ENCODE results near the gene CAMK1D. TPM values are rescaled to one million over a fixed set of nuclear protein-coding genes. Genes with fewer than 3 reads are reported as not detected.

Gene CAMK1D
- total RNA-seq, 1 donor from 2014 or later, result 22.5 TPM

DNA sequence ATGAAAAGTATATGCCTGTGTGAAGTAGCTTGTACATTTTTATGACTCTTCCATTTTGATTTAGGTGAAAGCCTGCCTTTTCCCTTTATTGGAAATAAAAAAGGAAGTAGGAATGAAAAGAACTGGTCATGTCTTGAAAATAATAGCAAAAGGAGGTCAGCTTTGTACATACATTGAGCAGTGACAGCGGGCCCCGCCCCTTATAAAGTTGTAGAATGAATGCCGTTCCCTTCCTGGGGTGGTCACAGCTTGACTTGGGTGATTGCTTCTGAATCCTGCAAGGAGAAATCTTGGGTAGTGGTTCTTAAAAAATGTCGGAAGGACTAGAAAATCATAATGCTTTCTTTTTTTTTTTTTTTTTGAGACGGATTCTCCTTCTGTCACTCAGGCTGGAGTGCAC is 31.7 kb downstream of the CAMK1D start:
- Histone ChIP-seq H3K27me3 (ENCODE audit: low read depth) (no peaks in the 10 kb centered on the region), H3K4me1 (no peaks in the 10 kb centered on the region), H3K4me3 (no peak overlapping the region), H3K36me3 (no peaks in the 10 kb centered on the region), H3K27ac (no peak overlapping the region), H3K9me3 (peaks cover 7% of the 10 kb centered on the region)
- ATAC-seq (no peak), DNase-seq (no peak)
- TF ChIP-seq, protein P1, sequence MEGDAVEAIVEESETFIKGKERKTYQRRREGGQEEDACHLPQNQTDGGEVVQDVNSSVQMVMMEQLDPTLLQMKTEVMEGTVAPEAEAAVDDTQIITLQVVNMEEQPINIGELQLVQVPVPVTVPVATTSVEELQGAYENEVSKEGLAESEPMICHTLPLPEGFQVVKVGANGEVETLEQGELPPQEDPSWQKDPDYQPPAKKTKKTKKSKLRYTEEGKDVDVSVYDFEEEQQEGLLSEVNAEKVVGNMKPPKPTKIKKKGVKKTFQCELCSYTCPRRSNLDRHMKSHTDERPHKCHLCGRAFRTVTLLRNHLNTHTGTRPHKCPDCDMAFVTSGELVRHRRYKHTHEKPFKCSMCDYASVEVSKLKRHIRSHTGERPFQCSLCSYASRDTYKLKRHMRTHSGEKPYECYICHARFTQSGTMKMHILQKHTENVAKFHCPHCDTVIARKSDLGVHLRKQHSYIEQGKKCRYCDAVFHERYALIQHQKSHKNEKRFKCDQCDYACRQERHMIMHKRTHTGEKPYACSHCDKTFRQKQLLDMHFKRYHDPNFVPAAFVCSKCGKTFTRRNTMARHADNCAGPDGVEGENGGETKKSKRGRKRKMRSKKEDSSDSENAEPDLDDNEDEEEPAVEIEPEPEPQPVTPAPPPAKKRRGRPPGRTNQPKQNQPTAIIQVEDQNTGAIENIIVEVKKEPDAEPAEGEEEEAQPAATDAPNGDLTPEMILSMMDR (IDR thresholded peaks at IDR 0.05), result no peak
- intact Hi-C loops (cut with DNase I), result no loop called here

DNA sequence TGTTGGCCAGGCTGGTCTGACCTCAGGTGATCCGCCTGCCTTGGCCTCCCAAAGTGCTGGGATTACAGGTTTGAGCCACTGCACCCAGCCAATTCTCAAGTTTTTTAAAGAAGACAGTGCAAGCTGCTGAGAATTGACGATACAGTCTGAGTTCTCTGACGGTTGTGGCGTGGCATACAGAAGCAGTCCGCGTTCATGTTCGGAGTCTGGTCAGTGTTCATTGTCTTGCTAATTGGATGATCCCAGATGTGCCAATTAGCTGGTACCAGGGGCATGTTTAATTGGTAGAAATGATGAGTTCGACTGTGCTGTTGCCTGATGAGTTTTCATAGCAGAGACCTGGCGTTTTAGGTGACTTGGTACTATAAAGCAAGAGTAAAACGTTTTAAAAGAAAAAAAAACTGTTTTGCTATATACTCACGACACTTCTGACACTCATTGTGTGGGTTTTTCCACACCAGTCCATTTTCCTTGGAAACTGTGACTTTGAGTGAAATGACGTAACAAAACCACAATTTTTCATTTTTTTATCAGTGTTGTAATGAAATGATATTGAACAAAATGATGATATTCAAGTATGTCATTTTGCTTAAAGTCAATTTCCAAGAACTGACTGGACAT is 32.3 kb downstream of the CAMK1D start:
- Histone ChIP-seq H3K27me3 (ENCODE audit: low read depth) (no peaks in the 10 kb centered on the region), H3K27ac (no peak overlapping the region), H3K36me3 (no peaks in the 10 kb centered on the region), H3K4me1 (no peaks in the 10 kb centered on the region), H3K4me3 (no peak overlapping the region), H3K9me3 (peaks cover 7% of the 10 kb centered on the region)
- no peak for DNase-seq
- no peak for ATAC-seq
- TF ChIP-seq, protein P1 (IDR thresholded peaks at IDR 0.05), result no peak
- intact Hi-C loops (cut with DNase I), result no loop called here

DNA sequence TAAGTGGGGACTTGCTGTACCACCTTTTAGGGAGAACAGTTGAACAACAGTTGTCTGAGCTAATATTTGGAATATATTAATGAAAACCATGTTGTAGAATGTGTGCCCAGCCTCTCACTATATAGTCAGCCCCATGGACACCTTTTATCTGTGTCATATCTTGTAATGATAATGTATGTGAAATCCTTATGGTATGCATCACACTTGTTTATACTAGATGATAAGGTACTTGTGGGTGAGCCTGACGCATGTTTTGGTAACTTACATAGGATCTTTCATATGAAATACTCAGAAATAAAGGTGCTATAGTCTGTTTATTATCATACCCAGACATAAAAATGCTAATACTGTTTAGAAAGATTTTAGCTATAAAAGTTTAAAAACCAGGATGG is 32.8 kb downstream of the CAMK1D start:
- intact Hi-C loops (cut with DNase I), result no loop called here
- Histone ChIP-seq H3K27ac (no peak overlapping the region), H3K36me3 (no peaks in the 10 kb centered on the region), H3K4me1 (no peaks in the 10 kb centered on the region), H3K9me3 (peaks cover 7% of the 10 kb centered on the region), H3K27me3 (ENCODE audit: low read depth) (no peaks in the 10 kb centered on the region), H3K4me3 (no peak overlapping the region)
- DNase-seq (no peak), ATAC-seq (no peak)
- TF ChIP-seq, protein P1 (IDR thresholded peaks at IDR 0.05), result no peak

DNA sequence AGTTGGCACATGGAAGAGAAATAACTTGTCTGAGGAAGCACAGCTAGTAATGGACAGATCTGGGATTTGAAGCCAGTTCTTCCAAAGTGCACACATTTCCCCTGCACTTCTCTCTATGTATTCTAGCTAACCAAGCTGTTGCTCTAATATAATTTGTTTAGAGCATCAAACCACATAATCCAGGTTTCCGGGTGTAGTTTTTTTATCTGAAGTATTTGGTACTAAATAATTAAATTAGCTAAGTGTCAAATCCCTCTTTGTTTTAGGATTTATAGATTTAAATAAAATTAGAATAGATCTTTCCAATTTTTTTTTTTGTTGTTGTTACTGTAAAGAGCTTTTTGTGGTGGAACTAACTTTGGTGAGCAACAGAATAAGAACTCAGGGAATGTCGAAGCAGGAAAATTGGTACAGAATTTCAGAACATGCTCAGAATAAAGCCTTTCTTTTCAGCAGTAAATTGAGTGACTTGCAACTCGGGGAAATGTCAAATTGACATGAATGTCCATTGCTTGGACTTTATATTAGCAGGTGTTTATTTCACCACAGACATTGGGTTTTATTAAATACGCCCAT is 33.7 kb downstream of the CAMK1D start:
- TF ChIP-seq, protein P1 (IDR thresholded peaks at IDR 0.05), result no peak
- H3K27ac ChIP-seq, result no peak overlapping the region
- DNase-seq, result no peak

DNA sequence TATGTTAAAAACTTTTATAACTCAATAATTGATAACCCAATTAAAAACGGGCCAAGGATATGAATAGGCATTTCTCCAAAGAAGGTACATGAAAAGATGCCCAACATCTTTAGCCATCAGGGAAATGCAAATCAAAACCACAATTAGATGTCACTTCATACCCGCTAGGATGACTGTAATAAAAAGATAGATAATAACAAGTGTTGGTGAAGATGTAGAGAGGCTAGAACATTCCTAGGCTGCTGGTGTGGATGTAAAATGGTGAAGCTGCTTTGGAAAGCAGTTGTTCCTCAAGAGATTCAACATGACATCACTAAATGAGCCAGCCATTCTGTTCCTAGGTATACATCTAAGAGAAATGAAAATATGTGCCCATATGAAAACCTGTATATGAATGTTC is 35.6 kb downstream of the CAMK1D start:
- Histone ChIP-seq H3K4me3 (no peak overlapping the region), H3K27ac (no peak overlapping the region), H3K36me3 (no peaks in the 10 kb centered on the region), H3K27me3 (ENCODE audit: low read depth) (no peaks in the 10 kb centered on the region), H3K4me1 (peaks cover 9% of the 10 kb centered on the region), H3K9me3 (peaks cover 7% of the 10 kb centered on the region)
- intact Hi-C loops (cut with DNase I), result no loop called here
- DNase-seq (no peak), ATAC-seq (no peak)
- TF ChIP-seq, protein P1 (IDR thresholded peaks at IDR 0.05), result no peak

More for the DNA sequence above, 33.7 kb downstream of the CAMK1D start:
- no peak overlapping the region for H3K4me3 ChIP-seq
- no peak for ATAC-seq
- no peaks in the 10 kb centered on the region for H3K27me3 ChIP-seq (ENCODE audit: low read depth)
- H3K4me1 ChIP-seq, result no peaks in the 10 kb centered on the region
- H3K36me3 ChIP-seq, result no peaks in the 10 kb centered on the region
- H3K9me3 ChIP-seq, result peaks cover 7% of the 10 kb centered on the region
- intact Hi-C loops (cut with DNase I), result no loop called here
